Caco-2 (cell line): ENCODE results near the gene MARCHF11. TPM values are rescaled to one million over a fixed set of nuclear protein-coding genes. Genes with fewer than 3 reads are reported as not detected.

Experiments used
- BruUV-seq: library from RNA; stranded (reverse); fragments of 400-500 nt; replicated peaks from 2 replicates; lab custom pipeline; 2021; lab: Mats Ljungman, UMichigan
- CTCF ChIA-PET: fragments of 300-600 bp; sonication (Branson Sonifier 250); formaldehyde crosslinking; loops from one replicate; lab custom pipeline; 2022; ENCODE audit warnings: antibody characterized with exemption; lab: Charles Lee
- POLR2A ChIA-PET: fragments of 300-600 bp; sonication (Branson Sonifier 250); formaldehyde crosslinking; loops from one replicate; lab custom pipeline; 2022; ENCODE audit warnings: antibody characterized with exemption; lab: Charles Lee
- DNase-seq, 2 experiments: peaks; one replicate each; pipeline versions ENCODE4 v3.0.0 to v3.0.0-alpha.2; 2020 to 2022
- H3K27me3 ChIP-seq: replicated peaks from 2 replicates; pipeline ENCODE4 v1.6.0; 2011; ENCODE audit warnings: low read length; ENCODE audit not compliant: control insufficient read depth, insufficient read depth
- H3K36me3 ChIP-seq: 2 replicates; pipeline ENCODE4 v1.5.1; 2011; ENCODE audit warnings: low read length; ENCODE audit not compliant: control insufficient read depth, insufficient read depth
- H3K4me1 ChIP-seq: fragments of 250-450 bp; sonication (Bioruptor Pico); 2 replicates; pipeline ENCODE4 v1.5.1; 2020; ENCODE audit warnings: mild to moderate bottlenecking
- H3K4me3 ChIP-seq: 2 replicates; pipeline ENCODE4 v1.5.1; 2011; ENCODE audit warnings: low read depth, mild to moderate bottlenecking, control low read depth, low read length
- H3K9me3 ChIP-seq: fragments of 250-450 bp; sonication (Bioruptor Pico); 2 replicates; pipeline ENCODE4 v1.5.1; 2020; ENCODE audit warnings: mild to moderate bottlenecking, moderate library complexity
- H3K27ac Mint-ChIP-seq: one replicate; pipeline ENCODE4 v1.8.0; 2022; ENCODE audit warnings: mixed read lengths; ENCODE audit not compliant: unreplicated experiment
- H3K27me3 Mint-ChIP-seq: one replicate; pipeline ENCODE4 v1.8.0; 2022; ENCODE audit warnings: mixed read lengths; ENCODE audit not compliant: insufficient read depth, unreplicated experiment
- H3K36me3 Mint-ChIP-seq: one replicate; pipeline ENCODE4 v1.8.0; 2022; ENCODE audit warnings: mild to moderate bottlenecking, mixed read lengths; ENCODE audit not compliant: insufficient read depth, unreplicated experiment
- H3K4me1 Mint-ChIP-seq: one replicate; pipeline ENCODE4 v1.8.0; 2022; ENCODE audit warnings: low read depth, mixed read lengths; ENCODE audit not compliant: unreplicated experiment
- H3K4me3 Mint-ChIP-seq: one replicate; pipeline ENCODE4 v1.8.0; 2022; ENCODE audit warnings: mild to moderate bottlenecking, moderate library complexity, mixed read lengths; ENCODE audit not compliant: unreplicated experiment
- H3K9me3 Mint-ChIP-seq: one replicate; pipeline ENCODE4 v1.8.0; 2022; ENCODE audit warnings: mixed read lengths; ENCODE audit not compliant: unreplicated experiment
- CTCF ChIP-seq, 2 experiments: fragments of 200-600 bp in 1 of 2; IDR thresholded peaks; 1 replicate in 1 of 2; 2 replicates in 1 of 2; pipeline versions ENCODE4 v1.5.1 to v1.8.0; 2011 to 2022; ENCODE audit warnings: antibody characterized with exemption in 1 of 2, control low read depth in 1 of 2, inconsistent platforms in 1 of 2, low read depth in 1 of 2, low read length in 1 of 2, mild to moderate bottlenecking in 1 of 2, moderate library complexity in 1 of 2; ENCODE audit not compliant: insufficient read depth in 1 of 2, severe bottlenecking in 1 of 2, unreplicated experiment in 1 of 2
- intact Hi-C: fragments of 100-400 bp; cut with micrococcal nuclease; formaldehyde crosslinking; loops from one replicate; pipeline ENCODE4 v1.10.0; 2022; ENCODE audit not compliant: unreplicated experiment
- total RNA-seq: library from RNA; stranded (reverse); gene quantifications from 2 replicates; pipeline ENCODE4 v1.2.3, GENCODE V29; 2022

The MARCHF11 gene
- total RNA-seq, 1 experiment from 2014 or later, result 1.5 TPM

- Histone ChIP-seq H3K4me1 (no peaks in the 10 kb centered on the region), H3K4me3 (no peak overlapping the region), H3K9me3 (peaks cover 15% of the 10 kb centered on the region), H3K36me3 (no peaks in the 10 kb centered on the region), H3K27me3 (no peaks in the 10 kb centered on the region)
- Mint-ChIP-seq H3K27ac (no peak overlapping the region), H3K4me3 (no peak overlapping the region), H3K4me1 (no peaks in the 10 kb centered on the region), H3K27me3 (no peaks in the 10 kb centered on the region), H3K36me3 (no peaks in the 10 kb centered on the region), H3K9me3 (peaks cover 3% of the 10 kb centered on the region)
- intact Hi-C loops, result no loop called here
- no TSS peak for BruUV-seq
- DNase-seq, result no peak
- POLR2A ChIA-PET, result no interaction called here
- CTCF ChIA-PET, result no interaction called here
- TF ChIP-seq CTCF (IDR thresholded peaks at IDR 0.05; ENCODE audit: insufficient read depth in 1 of 2, low read depth in 1 of 2, low read length in 1 of 2, severe bottlenecking in 1 of 2, unreplicated experiment in 1 of 2), result no peak
Measured at GRCh38 chr5:16140944-16141343, 38.6 kb downstream of the MARCHF11 start.

- no peak for DNase-seq
- Histone ChIP-seq H3K9me3 (peaks cover 15% of the 10 kb centered on the region), H3K4me1 (no peaks in the 10 kb centered on the region), H3K27me3 (no peaks in the 10 kb centered on the region), H3K4me3 (no peak overlapping the region), H3K36me3 (no peaks in the 10 kb centered on the region)
- CTCF ChIA-PET, result no interaction called here
- H3K9me3 Mint-ChIP-seq, result peaks cover 8% of the 10 kb centered on the region
- BruUV-seq, result no TSS peak
- POLR2A ChIA-PET, result no interaction called here
- H3K4me1 Mint-ChIP-seq, result no peaks in the 10 kb centered on the region
- H3K4me3 Mint-ChIP-seq, result no peak overlapping the region
- H3K27me3 Mint-ChIP-seq, result no peaks in the 10 kb centered on the region
- no peaks in the 10 kb centered on the region for H3K36me3 Mint-ChIP-seq
- TF ChIP-seq CTCF (IDR thresholded peaks at IDR 0.05; ENCODE audit: insufficient read depth in 1 of 2, low read depth in 1 of 2, low read length in 1 of 2, severe bottlenecking in 1 of 2, unreplicated experiment in 1 of 2), result no peak
- intact Hi-C loops, result no loop called here
- H3K27ac Mint-ChIP-seq, result no peak overlapping the region
Measured at GRCh38 chr5:16140417-16140816, 39.2 kb downstream of the MARCHF11 start.

GRCh38 chr5:16137177-16137576 is 42.4 kb downstream of the MARCHF11 start:
- peaks cover 2% of the 10 kb centered on the region for H3K27me3 Mint-ChIP-seq
- CTCF ChIA-PET, result no interaction called here
- Histone ChIP-seq H3K4me3 (no peak overlapping the region), H3K4me1 (no peaks in the 10 kb centered on the region), H3K27me3 (no peaks in the 10 kb centered on the region), H3K9me3 (peaks cover 15% of the 10 kb centered on the region), H3K36me3 (no peaks in the 10 kb centered on the region)
- H3K27ac Mint-ChIP-seq, result no peak overlapping the region
- no peak for DNase-seq
- H3K9me3 Mint-ChIP-seq, result peaks cover 16% of the 10 kb centered on the region
- H3K36me3 Mint-ChIP-seq, result no peaks in the 10 kb centered on the region
- no peak overlapping the region for H3K4me3 Mint-ChIP-seq
- BruUV-seq, result no TSS peak
- intact Hi-C loops, result no loop called here
- no peaks in the 10 kb centered on the region for H3K4me1 Mint-ChIP-seq
- POLR2A ChIA-PET, result no interaction called here
- TF ChIP-seq CTCF (IDR thresholded peaks at IDR 0.05; ENCODE audit: insufficient read depth in 1 of 2, low read depth in 1 of 2, low read length in 1 of 2, severe bottlenecking in 1 of 2, unreplicated experiment in 1 of 2), result no peak
